ENCODE measurements around the gene GLI3.

GRCh38 chr7:42183547-42183946 lies 53.5 kb downstream of the GLI3 start:
- TF ChIP-seq, protein P1, sequence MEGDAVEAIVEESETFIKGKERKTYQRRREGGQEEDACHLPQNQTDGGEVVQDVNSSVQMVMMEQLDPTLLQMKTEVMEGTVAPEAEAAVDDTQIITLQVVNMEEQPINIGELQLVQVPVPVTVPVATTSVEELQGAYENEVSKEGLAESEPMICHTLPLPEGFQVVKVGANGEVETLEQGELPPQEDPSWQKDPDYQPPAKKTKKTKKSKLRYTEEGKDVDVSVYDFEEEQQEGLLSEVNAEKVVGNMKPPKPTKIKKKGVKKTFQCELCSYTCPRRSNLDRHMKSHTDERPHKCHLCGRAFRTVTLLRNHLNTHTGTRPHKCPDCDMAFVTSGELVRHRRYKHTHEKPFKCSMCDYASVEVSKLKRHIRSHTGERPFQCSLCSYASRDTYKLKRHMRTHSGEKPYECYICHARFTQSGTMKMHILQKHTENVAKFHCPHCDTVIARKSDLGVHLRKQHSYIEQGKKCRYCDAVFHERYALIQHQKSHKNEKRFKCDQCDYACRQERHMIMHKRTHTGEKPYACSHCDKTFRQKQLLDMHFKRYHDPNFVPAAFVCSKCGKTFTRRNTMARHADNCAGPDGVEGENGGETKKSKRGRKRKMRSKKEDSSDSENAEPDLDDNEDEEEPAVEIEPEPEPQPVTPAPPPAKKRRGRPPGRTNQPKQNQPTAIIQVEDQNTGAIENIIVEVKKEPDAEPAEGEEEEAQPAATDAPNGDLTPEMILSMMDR (IDR thresholded peaks at IDR 0.05), result no peak
- TF ChIP-seq POLR2A (IDR thresholded peaks at IDR 0.05), result no peak

Data from heart left ventricle (tissue), 13 donors.